IPS-15b (cell line): ENCODE measurements around the gene RDH5.
A peak's percentile ranks its signal among the peaks of the same experiment; 100 is the strongest.

ENCODE experiments used
- H3K27me3 ChIP-seq: one replicate; pipeline ENCODE4 v1.6.1; 2013; ENCODE audit warnings: low read length; ENCODE audit not compliant: control insufficient read depth, insufficient read depth
- H3K36me3 ChIP-seq: one replicate; pipeline ENCODE4 v1.6.1; 2013; ENCODE audit warnings: low read length; ENCODE audit not compliant: control insufficient read depth, insufficient read depth
- H3K4me1 ChIP-seq: one replicate; pipeline ENCODE4 v1.6.1; 2013; ENCODE audit warnings: mild to moderate bottlenecking, low read length; ENCODE audit not compliant: control insufficient read depth, insufficient read depth
- H3K4me3 ChIP-seq: one replicate; pipeline ENCODE4 v1.5.1; 2013; ENCODE audit warnings: low read depth, low read length
- H3K9ac ChIP-seq: one replicate; pipeline ENCODE4 v1.6.1; 2013; ENCODE audit warnings: low read depth, mild to moderate bottlenecking, low read length
- H3K9me3 ChIP-seq: one replicate; pipeline ENCODE4 v1.6.1; 2013; ENCODE audit warnings: mild to moderate bottlenecking, low read length; ENCODE audit not compliant: control insufficient read depth, insufficient read depth

Gene RDH5

DNA sequence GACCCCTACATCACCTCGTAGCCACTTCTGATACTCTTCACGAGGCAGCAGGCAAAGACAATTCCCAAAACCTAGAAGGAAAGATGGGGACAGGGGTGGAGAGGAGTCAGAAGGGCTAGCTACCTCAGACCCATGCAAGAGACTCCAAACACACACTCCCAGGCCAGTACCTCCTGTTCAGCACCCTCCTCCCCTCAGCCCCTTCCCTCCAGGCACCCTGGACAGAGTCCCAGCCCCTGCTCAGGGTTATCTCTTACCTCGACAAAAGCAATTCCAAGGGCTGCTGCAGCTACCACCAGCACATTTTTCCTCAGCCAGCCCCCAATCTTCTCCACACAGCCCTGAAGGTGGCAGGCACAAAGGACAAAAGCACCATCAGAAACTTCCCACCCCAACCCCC lies 5.4 kb downstream of the RDH5 start:
- peaks cover 32% of the 10 kb centered on the region for H3K36me3 ChIP-seq
- no peaks in the 10 kb centered on the region for H3K27me3 ChIP-seq
- peaks cover 11% of the 10 kb centered on the region for H3K4me1 ChIP-seq
- H3K4me3 ChIP-seq, result no peak overlapping the region
- no peak overlapping the region for H3K9ac ChIP-seq
- no peaks in the 10 kb centered on the region for H3K9me3 ChIP-seq

DNA sequence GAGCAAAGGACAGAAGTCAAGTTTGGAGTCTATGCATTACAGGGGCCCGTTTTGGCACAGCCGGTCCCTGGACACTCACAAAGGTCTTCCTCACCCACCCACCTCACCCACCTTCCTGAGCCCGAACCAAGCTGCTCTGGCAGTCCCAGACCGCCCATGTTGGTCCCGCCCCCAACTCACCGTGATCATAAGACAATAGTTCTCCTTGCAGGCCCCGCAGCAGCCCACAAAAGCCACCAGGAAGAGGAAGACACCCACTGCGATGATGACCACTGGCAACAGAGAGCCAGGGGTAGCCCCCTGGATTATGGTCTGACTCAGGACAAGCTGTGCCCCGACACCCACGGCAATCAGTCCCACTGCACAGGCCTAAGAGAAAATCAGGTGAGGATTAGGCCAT lies 6.8 kb downstream of the RDH5 start:
- Histone ChIP-seq H3K9me3 (no peaks in the 10 kb centered on the region), H3K36me3 (peaks cover 32% of the 10 kb centered on the region), H3K4me3 (peak overlapping the region; percentile 94), H3K9ac (peak overlapping the region; percentile 81), H3K4me1 (peaks cover 15% of the 10 kb centered on the region), H3K27me3 (no peaks in the 10 kb centered on the region)

DNA sequence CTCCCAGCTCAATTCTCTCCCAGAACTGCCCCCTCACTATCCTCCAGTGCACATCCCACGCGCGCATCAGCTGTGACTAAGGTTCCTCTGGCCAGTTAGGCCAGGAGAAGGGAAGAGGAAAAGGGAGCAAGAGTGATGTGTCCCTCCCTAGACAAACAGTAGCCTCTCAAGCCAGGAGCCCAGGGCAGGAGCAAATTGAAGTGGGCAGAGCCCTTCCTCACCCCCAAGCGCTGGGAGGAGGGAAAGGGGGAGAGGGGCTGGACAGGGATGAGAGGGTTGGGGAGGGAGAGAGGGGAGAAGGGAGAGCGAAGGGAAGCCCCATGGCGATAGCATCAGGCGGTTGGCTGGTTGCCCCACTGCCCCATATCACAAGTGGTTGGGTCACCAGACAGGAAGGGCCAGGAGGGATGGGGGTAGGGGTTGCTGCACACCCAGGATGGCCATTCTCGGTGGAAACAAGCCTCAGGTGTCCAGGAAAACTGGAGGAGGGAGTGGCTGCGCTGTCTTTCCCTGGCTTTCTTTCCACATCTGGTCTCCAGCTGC lies 7.5 kb downstream of the RDH5 start:
- Histone ChIP-seq H3K9me3 (no peaks in the 10 kb centered on the region), H3K9ac (peak overlapping the region; percentile 81), H3K27me3 (no peaks in the 10 kb centered on the region), H3K36me3 (peaks cover 36% of the 10 kb centered on the region), H3K4me1 (peaks cover 15% of the 10 kb centered on the region), H3K4me3 (peak overlapping the region; percentile 94)

DNA sequence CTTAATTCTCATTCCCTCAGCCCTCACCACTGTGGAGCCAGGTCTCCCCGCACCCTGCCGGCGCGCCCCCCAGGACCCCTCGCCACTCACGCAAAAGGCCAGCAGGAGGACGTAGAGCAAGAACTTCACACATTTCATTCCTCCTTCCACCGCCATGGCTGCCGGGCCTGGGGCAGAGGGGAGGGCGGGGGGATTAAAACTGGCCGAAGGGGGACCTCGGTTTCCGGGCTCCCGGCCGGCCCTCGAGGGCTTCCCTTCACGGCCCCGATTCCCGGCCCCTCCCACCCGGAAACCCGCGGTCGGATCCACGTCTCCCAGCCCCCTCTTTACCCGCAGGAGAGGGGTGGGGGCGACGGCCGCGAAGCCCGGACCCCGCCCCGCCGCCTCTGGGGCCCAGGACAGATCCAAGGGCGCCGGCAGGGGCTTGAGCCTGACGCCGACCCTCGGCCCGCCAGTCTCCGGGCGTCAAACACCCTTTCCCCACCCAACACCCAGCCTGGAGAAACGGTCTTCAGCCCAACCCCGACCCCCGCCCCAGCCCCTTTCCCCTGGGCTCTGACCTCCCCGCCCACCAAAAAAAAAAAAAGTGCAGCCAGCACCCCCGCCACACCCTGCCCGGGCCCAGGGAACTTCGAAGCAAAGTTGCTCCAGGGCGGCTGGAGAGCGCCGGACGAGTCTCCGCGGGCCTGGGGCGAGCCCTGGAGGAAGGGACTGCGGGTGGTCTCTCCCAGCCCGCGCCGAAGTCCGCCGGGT lies 8.2 kb downstream of the RDH5 start:
- Histone ChIP-seq H3K36me3 (peaks cover 36% of the 10 kb centered on the region), H3K4me1 (peaks cover 17% of the 10 kb centered on the region), H3K9ac (peak overlapping the region; percentile 95), H3K27me3 (no peaks in the 10 kb centered on the region), H3K9me3 (no peaks in the 10 kb centered on the region), H3K4me3 (peak overlapping the region; percentile 94)

DNA sequence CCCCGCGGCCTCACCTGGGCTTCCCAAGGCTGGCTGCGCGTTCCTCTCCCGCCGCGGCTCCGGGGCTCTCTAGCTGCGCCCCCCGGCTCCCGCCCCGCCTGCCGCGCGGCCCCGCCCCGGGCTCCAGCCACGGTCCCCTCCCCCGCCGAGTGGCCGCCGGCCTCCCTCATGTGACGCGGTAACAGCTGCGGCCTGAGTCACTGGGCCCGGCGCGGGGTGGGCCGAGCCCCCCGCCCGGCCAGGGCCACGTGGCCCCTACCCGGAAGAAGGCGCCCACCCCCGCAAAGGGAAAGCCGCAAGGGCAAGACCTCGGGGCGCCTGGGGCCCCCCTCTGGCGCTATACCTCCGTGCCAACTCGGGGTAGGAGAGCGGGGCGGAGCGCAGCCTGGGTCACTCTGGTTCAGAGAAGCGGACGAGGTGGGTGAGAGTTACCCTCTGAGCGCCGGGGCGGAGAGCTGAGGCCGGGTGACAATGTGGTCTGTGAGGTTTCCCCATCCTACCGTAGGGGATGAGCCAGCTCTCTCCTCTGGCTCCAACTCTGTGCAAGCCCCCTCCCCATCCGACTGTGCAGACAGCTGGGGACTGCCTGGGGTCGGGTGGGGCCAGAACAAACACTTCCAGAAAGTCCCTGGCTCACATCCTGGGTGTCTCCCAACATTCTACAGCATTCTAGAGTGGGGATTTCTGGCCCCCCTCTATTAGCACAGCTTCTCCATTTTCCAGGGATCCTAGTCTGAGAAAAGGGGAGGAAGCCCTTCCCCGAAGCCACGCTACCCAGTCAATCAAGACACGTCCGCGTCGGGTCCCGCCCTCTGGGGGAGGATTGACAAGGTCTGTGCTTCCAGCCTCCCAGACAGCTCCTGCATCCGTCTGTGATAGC lies 9.0 kb downstream of the RDH5 start, which contains the start of gene CD63:
Gene CD63, minus strand, starts transcription at position 71 of the 880 bp plus-strand sequence. CDS start 668 bp downstream, outside the sequence.
- Histone ChIP-seq H3K9ac (peak within 1 kb of the TSS; percentile 95), H3K4me1 (peaks cover 17% of the 10 kb centered on the region), H3K27me3 (no peaks in the 10 kb centered on the region)

DNA sequence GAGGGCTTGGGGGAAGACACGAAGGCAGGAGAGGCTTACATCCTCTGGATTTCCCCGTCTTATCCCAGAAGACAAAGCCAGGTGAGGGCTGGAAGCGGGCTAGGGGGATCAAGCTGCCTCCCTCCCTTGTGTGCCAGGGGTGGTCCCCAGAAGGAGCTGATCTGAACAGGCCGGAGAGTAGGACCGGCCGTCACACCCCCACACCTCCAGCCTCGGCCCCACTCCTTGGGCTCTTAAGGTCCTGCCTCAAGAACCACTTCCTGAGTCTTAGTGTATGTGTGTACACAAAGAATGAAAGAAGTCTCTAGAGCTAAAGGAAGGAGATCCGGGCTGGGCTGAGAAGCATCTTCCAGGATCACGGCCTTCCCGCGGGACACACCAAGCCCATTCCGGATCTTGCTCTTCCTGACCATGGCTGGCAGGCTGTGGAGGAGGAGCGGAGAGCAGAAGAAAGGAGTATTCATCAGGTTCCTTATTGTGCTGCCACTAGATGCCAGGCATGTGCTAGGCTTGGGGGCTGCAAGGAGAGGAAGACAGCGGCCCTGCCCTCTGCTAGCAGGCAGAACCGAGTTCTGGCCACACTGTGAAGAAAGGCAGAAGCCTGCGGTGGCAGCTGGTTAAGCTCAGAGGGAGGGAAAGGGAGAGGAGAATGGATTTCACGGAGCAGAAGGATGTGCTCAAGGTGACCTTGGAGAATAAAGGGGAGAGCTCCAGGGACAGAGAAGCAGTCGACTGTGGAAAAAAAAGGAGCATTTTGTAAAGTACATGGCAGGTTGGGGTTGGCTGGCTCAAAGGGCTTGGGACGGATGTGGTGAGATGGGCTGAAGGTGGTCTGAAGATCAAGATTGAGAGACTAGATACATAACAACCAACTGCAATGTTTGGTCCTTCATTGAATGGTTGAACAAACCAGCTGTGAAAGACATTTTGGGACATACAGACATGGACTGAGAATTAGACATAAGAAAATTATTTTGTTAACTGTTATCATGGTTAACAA lies 9.9 kb downstream of the RDH5 start:
- Histone ChIP-seq H3K27me3 (no peaks in the 10 kb centered on the region), H3K4me1 (peaks cover 17% of the 10 kb centered on the region), H3K9ac (peak overlapping the region; percentile 95), H3K4me3 (peak overlapping the region; percentile 94), H3K36me3 (peaks cover 24% of the 10 kb centered on the region), H3K9me3 (no peaks in the 10 kb centered on the region)

More for the DNA sequence above, 9.0 kb downstream of the RDH5 start, which contains the start of gene CD63:
- H3K4me3 ChIP-seq, result peak within 1 kb of the TSS; percentile 94
- H3K9me3 ChIP-seq, result no peaks in the 10 kb centered on the region
- H3K36me3 ChIP-seq, result peaks cover 31% of the 10 kb centered on the region

DNA sequence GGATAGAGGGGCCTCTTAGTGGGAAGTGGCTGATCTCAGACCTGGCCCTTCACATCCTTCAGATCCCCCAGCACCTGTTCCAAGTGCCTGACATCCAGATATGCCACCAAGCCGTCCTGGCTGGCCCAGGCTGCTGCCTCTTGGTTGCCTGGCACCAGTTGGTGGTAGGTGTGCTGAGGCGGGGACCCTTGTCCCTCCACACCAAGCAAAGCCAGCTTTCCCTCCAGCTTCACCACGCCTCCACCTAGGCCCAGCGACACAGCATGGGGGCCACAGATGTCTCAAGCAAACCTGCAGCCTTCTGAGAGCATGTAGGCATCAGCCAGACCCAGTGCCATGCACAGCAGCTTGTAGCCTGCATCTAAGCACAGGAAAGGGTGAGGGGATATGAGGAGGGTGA lies 12.1 kb downstream of the RDH5 start:
- no peak overlapping the region for H3K9ac ChIP-seq
- H3K27me3 ChIP-seq, result no peaks in the 10 kb centered on the region
- H3K36me3 ChIP-seq, result peaks cover 5% of the 10 kb centered on the region
- no peak overlapping the region for H3K4me3 ChIP-seq
- H3K9me3 ChIP-seq, result no peaks in the 10 kb centered on the region
- peaks cover 19% of the 10 kb centered on the region for H3K4me1 ChIP-seq

DNA sequence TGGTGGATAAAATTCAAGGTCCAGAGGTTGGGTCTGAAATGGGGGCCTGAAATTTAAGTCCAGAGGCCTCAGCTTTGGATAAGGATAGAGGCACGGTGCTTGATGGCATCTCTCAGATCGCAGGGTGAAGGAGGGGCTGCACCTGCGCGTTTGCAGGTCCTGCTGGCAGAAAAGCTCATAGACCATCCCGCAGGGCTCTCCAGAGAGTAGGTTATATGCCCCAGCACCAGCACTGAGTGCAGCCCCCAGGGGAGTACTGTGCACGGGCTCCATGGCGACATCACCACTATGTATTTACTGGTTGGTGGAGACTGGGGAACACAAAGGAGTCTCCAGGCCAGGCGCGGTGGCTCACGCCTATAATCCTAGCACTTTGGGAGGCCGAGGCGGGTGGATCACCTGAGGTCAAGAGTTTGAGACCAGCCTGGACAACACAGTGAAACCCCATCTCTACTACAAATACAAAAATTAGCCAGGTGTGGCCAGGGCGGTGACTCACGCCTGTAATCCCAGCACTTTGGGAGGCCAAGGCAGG lies 12.9 kb downstream of the RDH5 start:
- Histone ChIP-seq H3K36me3 (peaks cover 5% of the 10 kb centered on the region), H3K9ac (no peak overlapping the region), H3K4me3 (no peak overlapping the region), H3K9me3 (no peaks in the 10 kb centered on the region), H3K4me1 (peaks cover 16% of the 10 kb centered on the region), H3K27me3 (no peaks in the 10 kb centered on the region)

DNA sequence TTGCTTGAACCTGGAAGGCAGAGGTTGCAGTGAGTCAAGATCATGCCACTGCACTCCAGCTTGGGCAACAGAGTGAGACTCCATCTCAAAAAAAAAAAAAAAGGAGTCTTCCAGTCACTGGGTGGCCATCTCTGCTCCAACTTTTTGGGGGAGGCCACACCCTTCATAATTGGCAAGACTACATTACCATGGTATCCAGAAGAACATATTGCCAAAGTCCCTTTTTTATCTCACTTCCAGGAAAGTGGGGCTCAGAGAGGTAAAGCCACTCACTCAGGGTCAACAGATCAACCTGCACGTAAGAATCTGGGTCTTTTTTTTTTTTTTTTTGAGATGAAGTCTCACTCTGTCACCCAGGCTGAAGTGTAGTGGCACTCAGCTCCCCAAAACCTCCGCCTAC lies 13.7 kb downstream of the RDH5 start:
- Histone ChIP-seq H3K27me3 (no peaks in the 10 kb centered on the region), H3K9ac (no peak overlapping the region), H3K4me1 (peaks cover 16% of the 10 kb centered on the region), H3K36me3 (peaks cover 5% of the 10 kb centered on the region), H3K4me3 (no peak overlapping the region), H3K9me3 (no peaks in the 10 kb centered on the region)

DNA sequence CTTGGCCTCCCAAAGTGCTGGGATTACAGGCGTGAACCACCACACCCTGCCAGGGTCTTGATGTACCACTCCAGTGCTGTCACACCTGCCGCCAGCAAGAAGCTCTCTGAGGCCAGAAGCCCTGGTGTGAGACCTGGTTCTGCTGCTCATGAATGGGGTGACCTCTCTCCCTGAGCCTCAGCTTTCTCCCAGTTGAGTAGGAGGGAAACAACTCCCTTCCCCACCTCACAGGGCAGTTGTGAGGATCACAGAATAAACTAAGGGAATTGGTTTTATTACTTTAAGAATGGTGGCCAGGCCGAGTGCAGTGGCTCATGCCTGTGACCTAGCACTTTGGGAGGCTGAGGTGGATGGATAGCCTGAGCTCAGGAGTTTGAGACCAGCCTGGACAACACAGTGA lies 14.4 kb downstream of the RDH5 start:
- H3K36me3 ChIP-seq, result peaks cover 5% of the 10 kb centered on the region
- H3K9ac ChIP-seq, result no peak overlapping the region

More for the DNA sequence above, 14.4 kb downstream of the RDH5 start:
- Histone ChIP-seq H3K4me1 (peaks cover 16% of the 10 kb centered on the region), H3K27me3 (no peaks in the 10 kb centered on the region), H3K4me3 (no peak overlapping the region), H3K9me3 (no peaks in the 10 kb centered on the region)
